Hepatocyte (in vitro differentiated cells): Measurements from ENCODE around the gene MKRN3. TPM values are rescaled to one million over a fixed set of nuclear protein-coding genes. Genes with fewer than 3 reads are reported as not detected.

Source experiments
- DNase-seq: peaks from one replicate; pipeline ENCODE4 v3.0.0-alpha.2; 2016; ENCODE audit warnings: low spot score
- H2AFZ ChIP-seq: fragments of 200-600 bp; sonication (generic); 2 replicates; pipeline ENCODE4 v1.6.0; 2016; ENCODE audit warnings: antibody characterized with exemption, mild to moderate bottlenecking
- H3K27ac ChIP-seq: fragments of 200-600 bp; sonication (generic); 2 replicates; pipeline ENCODE4 v1.5.1; 2016; ENCODE audit warnings: mild to moderate bottlenecking
- H3K27me3 ChIP-seq: fragments of 200-600 bp; sonication (generic); 2 replicates; pipeline ENCODE4 v1.6.1; 2016
- H3K36me3 ChIP-seq: fragments of 200-600 bp; sonication (generic); replicated peaks from 2 replicates; pipeline ENCODE4 v1.5.1; 2016; ENCODE audit warnings: low read depth; ENCODE audit not compliant: insufficient read depth
- H3K4me1 ChIP-seq: fragments of 200-600 bp; sonication (generic); 2 replicates; pipeline ENCODE4 v1.5.1; 2016; ENCODE audit warnings: mild to moderate bottlenecking, moderate library complexity; ENCODE audit not compliant: insufficient read depth
- H3K4me2 ChIP-seq: fragments of 200-600 bp; sonication (generic); 2 replicates; pipeline ENCODE4 v1.6.0; 2016
- H3K4me3 ChIP-seq: fragments of 200-600 bp; sonication (generic); 2 replicates; pipeline ENCODE4 v1.5.1; 2016; ENCODE audit warnings: mild to moderate bottlenecking
- H3K79me2 ChIP-seq: fragments of 200-600 bp; sonication (generic); 2 replicates; pipeline ENCODE4 v1.6.0; 2017; ENCODE audit warnings: mild to moderate bottlenecking
- H3K9me2 ChIP-seq: fragments of 200-600 bp; sonication (generic); replicated peaks from 2 replicates; pipeline ENCODE4 v1.6.0; 2017; ENCODE audit warnings: mild to moderate bottlenecking; ENCODE audit not compliant: insufficient read depth
- H3K9me3 ChIP-seq: fragments of 200-600 bp; sonication (generic); 2 replicates; pipeline ENCODE4 v1.5.1; 2016; ENCODE audit warnings: low read depth, mild to moderate bottlenecking
- H4K20me1 ChIP-seq: fragments of 200-600 bp; sonication (generic); 2 replicates; pipeline ENCODE4 v1.6.0; 2016; ENCODE audit warnings: mild to moderate bottlenecking; ENCODE audit not compliant: insufficient read depth, poor library complexity, severe bottlenecking
- EZH2 ChIP-seq: fragments of 200-600 bp; sonication (generic); IDR thresholded peaks from 2 replicates; pipeline ENCODE4 v1.6.1; 2016; ENCODE audit warnings: antibody characterized with exemption, mild to moderate bottlenecking, borderline replicate concordance
- EZH2phosphoT487 ChIP-seq: fragments of 200-600 bp; sonication (generic); IDR thresholded peaks from one replicate; pipeline ENCODE4 v1.6.1; 2018; ENCODE audit warnings: antibody characterized with exemption, mild to moderate bottlenecking, low read depth, moderate library complexity; ENCODE audit not compliant: unreplicated experiment, severe bottlenecking
- WGBS: methylation state at CpG from one replicate; pipeline ENCODE4 v1.1.6; 2016; ENCODE audit warnings: low lambda C conversion rate; ENCODE audit errors: missing lambda C conversion rate; 5-methylcytosine and 5-hydroxymethylcytosine counted together
- polyA plus RNA-seq: library from polyadenylated mRNA; unstranded; fragments of >200 nt; fragmentation: Nextera tagmentation; extraction: Ambion mirVana; gene quantifications from 2 replicates; pipeline ENCODE4 v1.2.1, GENCODE V29; 2016
- total RNA-seq: library from RNA; depleted of rRNA; stranded (reverse); fragments of >200 nt; gene quantifications from 2 replicates; pipeline ENCODE4 v1.2.3, GENCODE V29; 2014
- TF ChIP-seq, protein P1 (sequence below): fragments of 200-600 bp; sonication (generic); IDR thresholded peaks from 2 replicates; pipeline ENCODE4 v1.5.1; 2016; ENCODE audit warnings: antibody characterized with exemption, mild to moderate bottlenecking; ENCODE audit not compliant: poor library complexity

The MKRN3 gene
- total and polyA plus RNA-seq, 2 experiments from 2014 or later: 0.57 TPM; not detected in 1

- 93% methylated on average over 19 of the region's 19 CpGs for WGBS
- Histone ChIP-seq H4K20me1 (no peaks in the 10 kb centered on the region), H2AFZ (no peak overlapping the region), H3K4me3 (no peak overlapping the region), H3K27ac (no peak overlapping the region), H3K27me3 (no peaks in the 10 kb centered on the region), H3K4me1 (no peaks in the 10 kb centered on the region), H3K9me3 (no peaks in the 10 kb centered on the region), H3K4me2 (no peak overlapping the region), H3K36me3 (no peaks in the 10 kb centered on the region), H3K79me2 (no peaks in the 10 kb centered on the region), H3K9me2 (no peaks in the 10 kb centered on the region)
- DNase-seq: no peak
- TF ChIP-seq EZH2phosphoT487 (no peak), EZH2 (no peak)
- TF ChIP-seq, protein P1, sequence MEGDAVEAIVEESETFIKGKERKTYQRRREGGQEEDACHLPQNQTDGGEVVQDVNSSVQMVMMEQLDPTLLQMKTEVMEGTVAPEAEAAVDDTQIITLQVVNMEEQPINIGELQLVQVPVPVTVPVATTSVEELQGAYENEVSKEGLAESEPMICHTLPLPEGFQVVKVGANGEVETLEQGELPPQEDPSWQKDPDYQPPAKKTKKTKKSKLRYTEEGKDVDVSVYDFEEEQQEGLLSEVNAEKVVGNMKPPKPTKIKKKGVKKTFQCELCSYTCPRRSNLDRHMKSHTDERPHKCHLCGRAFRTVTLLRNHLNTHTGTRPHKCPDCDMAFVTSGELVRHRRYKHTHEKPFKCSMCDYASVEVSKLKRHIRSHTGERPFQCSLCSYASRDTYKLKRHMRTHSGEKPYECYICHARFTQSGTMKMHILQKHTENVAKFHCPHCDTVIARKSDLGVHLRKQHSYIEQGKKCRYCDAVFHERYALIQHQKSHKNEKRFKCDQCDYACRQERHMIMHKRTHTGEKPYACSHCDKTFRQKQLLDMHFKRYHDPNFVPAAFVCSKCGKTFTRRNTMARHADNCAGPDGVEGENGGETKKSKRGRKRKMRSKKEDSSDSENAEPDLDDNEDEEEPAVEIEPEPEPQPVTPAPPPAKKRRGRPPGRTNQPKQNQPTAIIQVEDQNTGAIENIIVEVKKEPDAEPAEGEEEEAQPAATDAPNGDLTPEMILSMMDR: no peak
Measured at GRCh38 chr15:23561914-23562313, 3.6 kb upstream of the MKRN3 start.

DNA sequence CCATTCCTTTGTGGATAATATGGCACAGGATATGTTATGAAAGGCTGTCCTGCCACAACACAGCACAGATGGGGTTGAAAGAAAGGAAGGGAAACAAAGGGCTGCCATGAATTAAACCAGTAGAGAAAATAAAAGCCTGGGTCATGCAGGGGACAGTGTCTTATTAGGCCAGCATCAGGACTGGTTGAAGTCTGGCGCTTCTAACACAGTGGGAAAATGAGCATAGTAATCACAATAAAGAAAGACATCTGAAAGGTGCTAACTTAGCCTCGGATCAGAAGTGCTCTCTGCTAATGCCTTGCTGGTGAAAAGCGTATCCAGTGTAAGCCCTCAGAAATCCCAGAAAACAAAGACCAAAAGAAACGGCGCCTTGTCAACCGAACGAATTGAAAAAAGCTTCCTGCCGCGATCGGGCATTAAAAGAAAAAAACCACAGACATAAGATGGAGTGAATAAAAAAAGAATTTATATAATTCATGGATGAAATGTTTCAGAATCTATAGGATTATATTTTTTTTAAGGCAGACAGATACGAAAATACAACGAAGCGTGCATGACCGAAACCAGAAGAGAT is 566 bp upstream of the MKRN3 start:
- Histone ChIP-seq H3K4me2 (no peak overlapping the region), H3K27ac (no peak overlapping the region), H3K9me2 (no peaks in the 10 kb centered on the region), H3K27me3 (no peaks in the 10 kb centered on the region), H3K4me3 (no peak overlapping the region), H4K20me1 (no peaks in the 10 kb centered on the region), H2AFZ (no peak overlapping the region), H3K4me1 (no peaks in the 10 kb centered on the region), H3K36me3 (no peaks in the 10 kb centered on the region), H3K79me2 (no peaks in the 10 kb centered on the region), H3K9me3 (no peaks in the 10 kb centered on the region)
- TF ChIP-seq, protein P1: no peak
- TF ChIP-seq EZH2phosphoT487 (no peak), EZH2 (no peak)
- no peak for DNase-seq
- WGBS: 86% methylated on average over 14 of the region's 14 CpGs

DNA sequence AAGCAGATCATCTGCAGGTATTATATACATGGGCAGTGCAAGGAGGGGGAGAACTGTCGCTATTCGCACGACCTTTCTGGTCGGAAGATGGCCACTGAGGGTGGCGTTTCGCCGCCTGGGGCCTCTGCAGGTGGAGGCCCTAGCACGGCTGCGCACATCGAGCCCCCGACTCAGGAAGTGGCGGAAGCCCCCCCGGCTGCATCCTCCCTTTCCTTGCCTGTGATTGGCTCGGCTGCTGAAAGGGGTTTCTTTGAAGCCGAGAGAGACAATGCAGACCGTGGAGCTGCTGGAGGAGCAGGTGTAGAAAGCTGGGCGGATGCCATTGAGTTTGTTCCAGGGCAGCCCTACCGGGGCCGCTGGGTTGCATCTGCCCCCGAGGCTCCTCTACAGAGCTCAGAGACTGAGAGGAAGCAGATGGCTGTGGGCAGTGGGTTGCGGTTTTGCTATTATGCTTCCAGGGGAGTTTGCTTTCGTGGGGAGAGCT is 639 bp downstream of the MKRN3 start:
- Histone ChIP-seq H3K9me2 (no peaks in the 10 kb centered on the region), H3K4me2 (no peak overlapping the region), H3K27me3 (no peaks in the 10 kb centered on the region), H3K4me3 (no peak overlapping the region), H3K4me1 (no peaks in the 10 kb centered on the region), H2AFZ (no peak overlapping the region), H3K36me3 (no peaks in the 10 kb centered on the region), H3K27ac (no peak overlapping the region), H3K79me2 (no peaks in the 10 kb centered on the region), H4K20me1 (no peaks in the 10 kb centered on the region), H3K9me3 (no peaks in the 10 kb centered on the region)
- TF ChIP-seq EZH2 (no peak), EZH2phosphoT487 (no peak)
- TF ChIP-seq, protein P1: no peak
- 93% methylated on average over 22 of the region's 22 CpGs for WGBS
- no peak for DNase-seq
